ENCODE data around the gene DAB1.

- no peak for TF ChIP-seq CTCF (IDR thresholded peaks at IDR 0.05; ENCODE audit: insufficient read depth, low read length)
- TF ChIP-seq GABPA (IDR thresholded peaks at IDR 0.05; ENCODE audit: low read depth) = no peak
- TF ChIP-seq POLR2AphosphoS5 (IDR thresholded peaks at IDR 0.05; ENCODE audit: low read depth) = no peak
- no peak for TF ChIP-seq REST (IDR thresholded peaks at IDR 0.05; ENCODE audit: insufficient replicate concordance, low read depth)
Observed at GRCh38 chr1:57285992-57286391, 137.9 kb downstream of the DAB1 start.

Measured in HL-60 (cell line).